ENCODE data around the gene KIF26B.

KIF26B gene

DNA sequence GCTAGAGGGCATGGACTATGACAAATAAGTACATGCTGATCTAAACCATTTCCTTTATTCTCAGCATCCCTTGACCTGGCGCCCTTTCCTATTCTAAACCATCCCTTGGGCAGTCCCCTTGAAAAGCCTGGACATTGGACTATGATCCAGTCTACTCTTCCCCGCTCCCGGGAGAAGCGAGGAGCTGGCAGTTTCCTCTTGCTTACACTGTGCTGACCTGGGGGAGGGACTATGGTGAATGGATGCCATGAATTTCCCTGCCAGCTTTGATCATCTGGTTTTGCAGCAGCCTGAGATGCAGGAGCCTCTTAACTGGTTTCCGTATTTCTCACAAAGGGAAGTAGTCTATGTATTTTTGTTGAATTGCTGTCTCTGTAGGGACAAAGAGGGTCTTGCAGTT lies 121.7 kb downstream of the KIF26B start:
- no peaks in the 10 kb centered on the region for H3K79me2 ChIP-seq (ENCODE audit: insufficient read depth, low read length)
- H3K27ac ChIP-seq (ENCODE audit: low read depth, low read length, poor library complexity, severe bottlenecking): no peak overlapping the region
- no peaks in the 10 kb centered on the region for H4K20me1 ChIP-seq (ENCODE audit: insufficient read depth, low read length)
- no peaks in the 10 kb centered on the region for H3K4me1 ChIP-seq (ENCODE audit: insufficient read depth, low read length, severe bottlenecking)
- H3K36me3 ChIP-seq (ENCODE audit: insufficient read depth, low read length): no peaks in the 10 kb centered on the region
- H3K4me2 ChIP-seq (ENCODE audit: low read length): no peak overlapping the region
- no peak overlapping the region for H2AFZ ChIP-seq (ENCODE audit: low read length)
- no peaks in the 10 kb centered on the region for H3K9me2 ChIP-seq (ENCODE audit: low read depth, low read length)
- TF ChIP-seq, protein P1, sequence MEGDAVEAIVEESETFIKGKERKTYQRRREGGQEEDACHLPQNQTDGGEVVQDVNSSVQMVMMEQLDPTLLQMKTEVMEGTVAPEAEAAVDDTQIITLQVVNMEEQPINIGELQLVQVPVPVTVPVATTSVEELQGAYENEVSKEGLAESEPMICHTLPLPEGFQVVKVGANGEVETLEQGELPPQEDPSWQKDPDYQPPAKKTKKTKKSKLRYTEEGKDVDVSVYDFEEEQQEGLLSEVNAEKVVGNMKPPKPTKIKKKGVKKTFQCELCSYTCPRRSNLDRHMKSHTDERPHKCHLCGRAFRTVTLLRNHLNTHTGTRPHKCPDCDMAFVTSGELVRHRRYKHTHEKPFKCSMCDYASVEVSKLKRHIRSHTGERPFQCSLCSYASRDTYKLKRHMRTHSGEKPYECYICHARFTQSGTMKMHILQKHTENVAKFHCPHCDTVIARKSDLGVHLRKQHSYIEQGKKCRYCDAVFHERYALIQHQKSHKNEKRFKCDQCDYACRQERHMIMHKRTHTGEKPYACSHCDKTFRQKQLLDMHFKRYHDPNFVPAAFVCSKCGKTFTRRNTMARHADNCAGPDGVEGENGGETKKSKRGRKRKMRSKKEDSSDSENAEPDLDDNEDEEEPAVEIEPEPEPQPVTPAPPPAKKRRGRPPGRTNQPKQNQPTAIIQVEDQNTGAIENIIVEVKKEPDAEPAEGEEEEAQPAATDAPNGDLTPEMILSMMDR (IDR thresholded peaks at IDR 0.05; ENCODE audit: low read length): no peak
- no peak for TF ChIP-seq EZH2 (IDR thresholded peaks at IDR 0.05; ENCODE audit: borderline replicate concordance, low read length)
- H3F3A ChIP-seq (ENCODE audit: insufficient read depth, low read length): no peaks in the 10 kb centered on the region
- no peak overlapping the region for H3K9ac ChIP-seq (ENCODE audit: low read length)
- H3K4me3 ChIP-seq (ENCODE audit: low read depth, low read length, poor library complexity, severe bottlenecking): no peak overlapping the region
- H3K9me3 ChIP-seq (ENCODE audit: low read length): no peaks in the 10 kb centered on the region
- no peaks in the 10 kb centered on the region for H3K27me3 ChIP-seq (ENCODE audit: insufficient read depth, low read length)

DNA sequence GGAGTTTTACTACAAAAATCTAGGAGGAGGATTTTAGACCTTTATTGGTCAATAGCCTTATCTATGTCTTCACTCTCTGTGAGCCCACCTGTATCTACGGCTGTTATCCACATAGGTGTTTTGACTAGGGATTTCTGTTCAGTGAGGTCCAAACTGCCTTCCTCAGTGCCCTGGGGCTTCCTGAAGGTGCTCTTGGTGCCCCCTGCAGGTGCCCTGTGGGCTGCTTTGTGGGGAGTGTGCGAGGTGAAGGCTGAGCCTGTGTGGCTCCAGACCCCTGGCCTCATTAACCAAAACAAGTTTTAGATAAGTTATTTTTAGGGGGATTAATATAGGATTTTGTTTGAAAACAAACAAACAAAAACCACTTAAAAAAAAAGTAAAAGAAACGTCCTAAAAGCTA lies 122.5 kb downstream of the KIF26B start:
- Histone ChIP-seq H3K4me3 (ENCODE audit: low read depth, low read length, poor library complexity, severe bottlenecking) (no peak overlapping the region), H3K9me2 (ENCODE audit: low read depth, low read length) (no peaks in the 10 kb centered on the region), H3K9me3 (ENCODE audit: low read length) (no peaks in the 10 kb centered on the region), H3K4me1 (ENCODE audit: insufficient read depth, low read length, severe bottlenecking) (no peaks in the 10 kb centered on the region), H3F3A (ENCODE audit: insufficient read depth, low read length) (no peaks in the 10 kb centered on the region), H3K27ac (ENCODE audit: low read depth, low read length, poor library complexity, severe bottlenecking) (no peak overlapping the region), H3K9ac (ENCODE audit: low read length) (no peak overlapping the region), H3K4me2 (ENCODE audit: low read length) (no peak overlapping the region), H3K79me2 (ENCODE audit: insufficient read depth, low read length) (no peaks in the 10 kb centered on the region), H2AFZ (ENCODE audit: low read length) (no peak overlapping the region), H3K27me3 (ENCODE audit: insufficient read depth, low read length) (no peaks in the 10 kb centered on the region), H4K20me1 (ENCODE audit: insufficient read depth, low read length) (no peaks in the 10 kb centered on the region), H3K36me3 (ENCODE audit: insufficient read depth, low read length) (no peaks in the 10 kb centered on the region)
- TF ChIP-seq EZH2 (IDR thresholded peaks at IDR 0.05; ENCODE audit: borderline replicate concordance, low read length): no peak
- TF ChIP-seq, protein P1 (IDR thresholded peaks at IDR 0.05; ENCODE audit: low read length): peak; percentile 52

DNA sequence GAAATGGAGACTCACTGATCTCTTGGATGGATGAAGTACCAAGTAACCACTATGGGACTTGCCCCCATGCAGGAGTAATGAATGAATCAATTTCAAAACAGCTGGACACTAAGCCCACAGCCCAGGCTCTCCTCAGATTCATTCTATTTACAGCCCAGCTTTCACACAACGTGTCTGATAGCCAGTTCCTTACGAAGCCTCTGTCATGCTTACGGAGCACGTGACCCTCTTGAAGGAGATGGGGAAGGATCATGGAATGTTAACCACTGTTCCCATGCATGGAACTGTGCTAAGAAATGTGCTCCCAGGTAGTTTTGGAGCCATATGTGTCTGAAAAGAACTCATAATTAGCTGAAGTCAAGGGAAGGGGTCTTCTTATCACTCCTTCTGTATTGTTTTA lies 124.1 kb downstream of the KIF26B start:
- no peaks in the 10 kb centered on the region for H3K27me3 ChIP-seq (ENCODE audit: insufficient read depth, low read length)
- H3K79me2 ChIP-seq (ENCODE audit: insufficient read depth, low read length): no peaks in the 10 kb centered on the region

More for the DNA sequence above, 124.1 kb downstream of the KIF26B start:
- TF ChIP-seq, protein P1 (IDR thresholded peaks at IDR 0.05; ENCODE audit: low read length): no peak
- Histone ChIP-seq H3K9ac (ENCODE audit: low read length) (no peak overlapping the region), H3K4me2 (ENCODE audit: low read length) (no peak overlapping the region), H4K20me1 (ENCODE audit: insufficient read depth, low read length) (no peaks in the 10 kb centered on the region), H3K9me2 (ENCODE audit: low read depth, low read length) (no peaks in the 10 kb centered on the region), H2AFZ (ENCODE audit: low read length) (no peak overlapping the region), H3K36me3 (ENCODE audit: insufficient read depth, low read length) (no peaks in the 10 kb centered on the region), H3F3A (ENCODE audit: insufficient read depth, low read length) (no peaks in the 10 kb centered on the region), H3K4me1 (ENCODE audit: insufficient read depth, low read length, severe bottlenecking) (no peaks in the 10 kb centered on the region), H3K4me3 (ENCODE audit: low read depth, low read length, poor library complexity, severe bottlenecking) (no peak overlapping the region), H3K9me3 (ENCODE audit: low read length) (no peaks in the 10 kb centered on the region), H3K27ac (ENCODE audit: low read depth, low read length, poor library complexity, severe bottlenecking) (no peak overlapping the region)
